IMR-90 (cell line): ENCODE results near the gene PDE4B. TPM values are rescaled to one million over a fixed set of nuclear protein-coding genes. Genes with fewer than 3 reads are reported as not detected.

ENCODE experiments used
- ATAC-seq: fragments of 200-7000 bp; cut with Tn5 transposase; 2 replicates; pipeline ENCODE4 v1.9.1; 2020; ENCODE audit warnings: low read depth, mild to moderate bottlenecking, moderate library complexity
- BruUV-seq: library from RNA; stranded (reverse); fragments of 400-500 nt; replicated peaks from 2 replicates; lab custom pipeline; 2021; lab: Mats Ljungman, UMichigan
- CTCF ChIA-PET: fragments of 300-600 bp; formaldehyde crosslinking; extraction: SDS; loops from one replicate; lab custom pipeline; 2021; ENCODE audit warnings: antibody characterized with exemption; lab: Yijun Ruan, JAX
- POLR2A ChIA-PET: fragments of 300-600 bp; sonication (Branson Sonifier 250); formaldehyde crosslinking; loops from one replicate; lab custom pipeline; 2022; ENCODE audit warnings: antibody characterized with exemption; ENCODE audit not compliant: unreplicated experiment; lab: Charles Lee
- DNase-seq: peaks from one replicate; pipeline ENCODE4 v3.0.0; 2013
- H2AFZ ChIP-seq: replicated peaks from 2 replicates; pipeline ENCODE3; 2013; ENCODE audit warnings: low read length, mild to moderate bottlenecking; ENCODE audit not compliant: poor library complexity
- H2AK5ac ChIP-seq: 2 replicates; pipeline ENCODE4 v1.6.1; 2013; ENCODE audit warnings: low read depth, low read length, inconsistent platforms
- H2AK9ac ChIP-seq: replicated peaks from 2 replicates; pipeline ENCODE3; 2013; ENCODE audit warnings: mild to moderate bottlenecking, low read depth, low read length, moderate library complexity; ENCODE audit not compliant: poor library complexity
- H2BK120ac ChIP-seq: 2 replicates; pipeline ENCODE4 v1.6.1; 2013; ENCODE audit warnings: low read depth, low read length, inconsistent platforms
- H2BK15ac ChIP-seq: 3 replicates; pipeline ENCODE4 v1.6.1; 2013; ENCODE audit warnings: low read depth, low read length, inconsistent platforms
- H2BK20ac ChIP-seq: 2 replicates; pipeline ENCODE4 v1.6.1; 2013; ENCODE audit warnings: low read depth, mild to moderate bottlenecking, inconsistent platforms, low read length, moderate library complexity
- H2BK5ac ChIP-seq: 2 replicates; pipeline ENCODE4 v1.6.1; 2013; ENCODE audit warnings: mild to moderate bottlenecking, low read depth, low read length, inconsistent platforms; ENCODE audit not compliant: poor library complexity, severe bottlenecking
- H3K14ac ChIP-seq: replicated peaks from 2 replicates; pipeline ENCODE4 v1.6.1; 2013; ENCODE audit warnings: low read depth, low read length, inconsistent platforms
- H3K18ac ChIP-seq: 2 replicates; pipeline ENCODE4 v1.6.1; 2013; ENCODE audit warnings: low read depth, low read length, control low read depth
- H3K23ac ChIP-seq: 2 replicates; pipeline ENCODE4 v1.6.1; 2013; ENCODE audit warnings: low read depth, low read length, inconsistent platforms
- H3K27ac ChIP-seq: 2 replicates; pipeline ENCODE4 v1.5.1; 2013; ENCODE audit warnings: mild to moderate bottlenecking, control low read depth, low read length; ENCODE audit not compliant: insufficient read depth
- H3K27me3 ChIP-seq: 2 replicates; pipeline ENCODE4 v1.6.1; 2013; ENCODE audit warnings: low read length; ENCODE audit not compliant: control insufficient read depth, insufficient read depth
- H3K36me3 ChIP-seq: 2 replicates; pipeline ENCODE4 v1.6.1; 2013; ENCODE audit warnings: low read length, mixed read lengths; ENCODE audit not compliant: control insufficient read depth, insufficient read depth
- H3K4ac ChIP-seq: 2 replicates; pipeline ENCODE4 v1.6.1; 2013; ENCODE audit warnings: low read depth, low read length, inconsistent platforms
- H3K4me1 ChIP-seq: 2 replicates; pipeline ENCODE4 v1.6.1; 2013; ENCODE audit warnings: low read length, mixed read lengths; ENCODE audit not compliant: control insufficient read depth, insufficient read depth
- H3K4me2 ChIP-seq: 2 replicates; pipeline ENCODE4 v1.6.1; 2013; ENCODE audit warnings: low read depth, mild to moderate bottlenecking, control low read depth, low read length, moderate library complexity
- H3K4me3 ChIP-seq: 2 replicates; pipeline ENCODE4 v1.5.1; 2013; ENCODE audit warnings: low read depth, mild to moderate bottlenecking, control low read depth, low read length, moderate library complexity; ENCODE audit not compliant: insufficient read depth
- H3K56ac ChIP-seq: 2 replicates; pipeline ENCODE4 v1.6.1; 2013; ENCODE audit warnings: low read length, inconsistent platforms; ENCODE audit not compliant: insufficient read depth; ENCODE audit errors: extremely low read depth
- H3K79me1 ChIP-seq, 2 experiments: 2 replicates each; pipeline ENCODE4 v1.6.1; 2013; ENCODE audit warnings: low read length in 2 of 2, inconsistent platforms in 1 of 2, low read depth in 1 of 2
- H3K9ac ChIP-seq: 2 replicates; pipeline ENCODE4 v1.6.1; 2013; ENCODE audit warnings: low read depth, low read length, control low read depth
- H3K9me1 ChIP-seq: 2 replicates; pipeline ENCODE4 v1.6.1; 2013; ENCODE audit warnings: low read length, inconsistent platforms; ENCODE audit not compliant: insufficient read depth
- H3K9me3 ChIP-seq: 2 replicates; pipeline ENCODE4 v1.6.1; 2013; ENCODE audit warnings: low read length; ENCODE audit not compliant: control insufficient read depth, insufficient read depth
- H4K20me1 ChIP-seq: 2 replicates; pipeline ENCODE4 v1.6.1; 2013; ENCODE audit warnings: low read length, inconsistent platforms; ENCODE audit not compliant: insufficient read depth
- H4K5ac ChIP-seq: 2 replicates; pipeline ENCODE4 v1.6.1; 2013; ENCODE audit warnings: mild to moderate bottlenecking, low read depth, low read length, control low read depth
- H4K8ac ChIP-seq, 2 experiments: 2 replicates each; pipeline ENCODE4 v1.6.1; 2013; ENCODE audit warnings: low read depth in 2 of 2, low read length in 2 of 2, control low read depth in 1 of 2, inconsistent platforms in 1 of 2
- H4K91ac ChIP-seq: 2 replicates; pipeline ENCODE4 v1.6.1; 2013; ENCODE audit warnings: low read depth, low read length, inconsistent platforms; ENCODE audit not compliant: insufficient read depth
- CHD1 ChIP-seq: IDR thresholded peaks from 2 replicates; pipeline ENCODE4 v1.6.1; 2012; ENCODE audit warnings: low read depth, low read length, improper control_type of control experiment
- FOS ChIP-seq: fragments of 150-350 bp; IDR thresholded peaks from 2 replicates; pipeline ENCODE4 v1.6.1; 2016; ENCODE audit warnings: low read depth, low read length
- POLR2A ChIP-seq: IDR thresholded peaks from 2 replicates; pipeline ENCODE4 v1.6.1; 2012; ENCODE audit warnings: mild to moderate bottlenecking, low read depth, low read length
- RAD21 ChIP-seq: IDR thresholded peaks from 2 replicates; pipeline ENCODE4 v1.6.1; 2012; ENCODE audit warnings: low read length, improper control_type of control experiment
- RCOR1 ChIP-seq: IDR thresholded peaks from 2 replicates; pipeline ENCODE4 v1.6.1; 2012; ENCODE audit warnings: mild to moderate bottlenecking, low read length, improper control_type of control experiment; ENCODE audit not compliant: insufficient replicate concordance
- WGBS, 2 experiments: methylation state at CpG; one replicate each; pipeline versions ENCODE4 v1.1.5 to v1.1.7; 2013; ENCODE audit warnings: missing lambda C conversion rate in 2 of 2; ENCODE audit not compliant: insufficient read length in 1 of 2; ENCODE audit errors: extremely low coverage in 2 of 2; 5-methylcytosine and 5-hydroxymethylcytosine counted together
- dilution Hi-C: fragments of 300-500 bp; cut with HindIII; formaldehyde crosslinking; loops from one replicate; pipeline ENCODE4 v1.14.3; 2018; ENCODE audit warnings: low sequenced_read_pairs; ENCODE audit not compliant: unreplicated experiment
- in situ Hi-C: fragments of 300-500 bp; cut with MboI; formaldehyde crosslinking; loops from 3 replicates; pipeline ENCODE4 v1.14.3; 2019; ENCODE audit warnings: low sequenced_read_pairs, inconsistent platforms, mixed read lengths
- intact Hi-C: fragments of 100-400 bp; cut with micrococcal nuclease; formaldehyde crosslinking; loops from 2 replicates; pipeline ENCODE4 v1.10.0; 2022
- polyA plus RNA-seq, 3 experiments: library from polyadenylated mRNA; depleted of rRNA; stranded (reverse); fragments of >200 nt; gene quantifications; 2 replicates each; pipeline ENCODE4 v1.2.3, GENCODE V29; 2012; ENCODE audit warnings: low replicate concordance in 1 of 3
- total RNA-seq: library from RNA; depleted of rRNA; stranded (reverse); fragments of >200 nt; gene quantifications from 2 replicates; pipeline ENCODE4 v1.2.3, GENCODE V29; 2012

Gene PDE4B
- total and polyA plus RNA-seq, 2 of the 4 experiments (the other 2 are of a cell fraction), result 5.8 to 21.3 TPM

- Histone ChIP-seq H3K4me3 (no peak overlapping the region), H2AK5ac (no peak overlapping the region), H2BK15ac (no peak overlapping the region), H3K14ac (0 out of 2 replicates have a peak overlapping the region, but pooled peaks have one; percentile 4), H3K56ac (no peak overlapping the region), H3K9me3 (no peaks in the 10 kb centered on the region), H3K23ac (no peak overlapping the region), H3K36me3 (peaks cover 21% of the 10 kb centered on the region), H3K79me1 (peaks cover 24 to 30% of the 10 kb centered on the region in 2 experiments), H3K9ac (no peak overlapping the region), H4K91ac (no peak overlapping the region), H2BK120ac (no peak overlapping the region), H2AFZ (no peak overlapping the region), H2BK5ac (no peak overlapping the region), H3K18ac (no peak overlapping the region), H4K20me1 (no peaks in the 10 kb centered on the region), H3K27me3 (no peaks in the 10 kb centered on the region), H2AK9ac (no peak overlapping the region), H3K4me2 (no peak overlapping the region), H3K27ac (no peak overlapping the region), H2BK20ac (no peak overlapping the region), H4K5ac (no peak overlapping the region), H3K9me1 (peaks cover 7% of the 10 kb centered on the region; the same call in 1 of the 2 replicates), H3K4ac (no peak overlapping the region), H3K4me1 (peaks cover 19% of the 10 kb centered on the region), H4K8ac (no peak overlapping the region)
- CTCF ChIA-PET, result interaction anchor here (1.1 kb wide), 1 partner anchor 75 kb away, joined by 3 read pairs; no protein-coding TSS in a partner anchor
- no CpG with 5 or more reads among the region's 3 CpGs for WGBS, 2 experiments
- TF ChIP-seq CHD1 (no peak), RCOR1 (no peak), RAD21 (no peak), POLR2A (no peak), FOS (no peak)
- intact Hi-C loops (loop anchor here (10.0 kb wide), 1 partner anchor 403 kb away; no protein-coding TSS in a partner anchor), in situ Hi-C loops (no loop called here), dilution Hi-C loops (no loop called here)
- ATAC-seq, result no peak
- no peak for DNase-seq
- POLR2A ChIA-PET, result no interaction called here
- BruUV-seq, result no TSS peak
Measured at GRCh38 chr1:66357478-66358197, 564.9 kb downstream of the PDE4B start.
